HCT116 (cell line): ENCODE measurements around the gene WAPL. TPM values are rescaled to one million over a fixed set of nuclear protein-coding genes. Genes with fewer than 3 reads are reported as not detected.

ENCODE experiments used
- ATAC-seq: fragments of 200-7000 bp; cut with Tn5 transposase; 2 replicates; pipeline ENCODE4 v1.9.1; 2020; ENCODE audit warnings: mild to moderate bottlenecking, moderate library complexity
- BruUV-seq: library from RNA; stranded (reverse); fragments of 400-500 nt; replicated peaks from 2 replicates; lab custom pipeline; 2021; lab: Mats Ljungman, UMichigan
- CTCF ChIA-PET: fragments of 300-600 bp; sonication (Branson Sonifier 250); formaldehyde crosslinking; loops from one replicate; lab custom pipeline; 2021; ENCODE audit warnings: antibody characterized with exemption; lab: Charles Lee
- POLR2A ChIA-PET: fragments of 300-600, 350-600 bp; sonication (Branson Sonifier 250); formaldehyde crosslinking; loops from one replicate; lab custom pipeline; 2021; ENCODE audit warnings: antibody characterized with exemption; lab: Charles Lee
- RAD21 ChIA-PET, 2 experiments: fragments of 300-600 bp; sonication (Branson Sonifier 250); formaldehyde crosslinking; loops; one replicate each; lab custom pipeline; 2023; ENCODE audit warnings: low total read pairs in 2 of 2; ENCODE audit not compliant: uncharacterized antibody in 2 of 2, unreplicated experiment in 2 of 2, low non-redundant PET in 1 of 2; lab: Charles Lee
- DNase-seq: peaks from one replicate; pipeline ENCODE4 v3.0.0-alpha.2; 2010; ENCODE audit warnings: low read depth, low spot score
- H2AFZ ChIP-seq: fragments of 200-600 bp; shearing (Covaris generic), sonication (generic); 2 replicates; pipeline ENCODE4 v1.6.1; 2017; ENCODE audit warnings: low read depth, mixed run types, mixed read lengths, antibody characterized with exemption, low read length; ENCODE audit not compliant: poor library complexity, severe bottlenecking
- H3K27ac ChIP-seq: 2 replicates; pipeline ENCODE4 v1.5.1; 2012; ENCODE audit warnings: low read depth, low read length
- H3K27me3 ChIP-seq: fragments of 200-600 bp; sonication (generic); 2 replicates; pipeline ENCODE4 v1.6.1; 2016; ENCODE audit warnings: mixed run types, low read length, mixed read lengths; ENCODE audit not compliant: insufficient read depth
- H3K36me3 ChIP-seq, 2 experiments: fragments of 200-500 bp in 1 of 2; fragments of 200-600 bp in 1 of 2; sonication (Bioruptor generic) in 1 of 2; sonication (generic) in 1 of 2; 2 replicates each; pipeline versions ENCODE4 v1.5.1 to v1.6.1; 2014 to 2016; ENCODE audit warnings: low read length in 2 of 2, inconsistent platforms in 1 of 2, mixed read lengths in 1 of 2, mixed run types in 1 of 2; ENCODE audit not compliant: insufficient read depth in 2 of 2, control insufficient read depth in 1 of 2
- H3K4me1 ChIP-seq, 2 experiments: fragments of 200-600 bp in 1 of 2; sonication (generic) in 1 of 2; 2 replicates each; pipeline versions ENCODE4 v1.5.1 to v1.6.1; 2012 to 2017; ENCODE audit warnings: low read length in 2 of 2, inconsistent platforms in 1 of 2, mild to moderate bottlenecking in 1 of 2, mixed read lengths in 1 of 2, mixed run types in 1 of 2, moderate library complexity in 1 of 2; ENCODE audit not compliant: insufficient read depth in 2 of 2, control insufficient read depth in 1 of 2
- H3K4me2 ChIP-seq: fragments of 200-600 bp; sonication (generic); 2 replicates; pipeline ENCODE4 v1.6.1; 2017; ENCODE audit warnings: mixed run types, low read length, mixed read lengths
- H3K4me3 ChIP-seq, 2 experiments: fragments of 200-600 bp in 1 of 2; sonication (generic) in 1 of 2; replicated peaks in 1 of 2; 2 replicates each; pipeline ENCODE4 v1.5.1; 2011 to 2016; ENCODE audit warnings: low read length in 2 of 2, control low read depth in 1 of 2, low read depth in 1 of 2, mild to moderate bottlenecking in 1 of 2, mixed read lengths in 1 of 2, mixed run types in 1 of 2
- H3K79me2 ChIP-seq: fragments of 200-600 bp; sonication (generic); 2 replicates; pipeline ENCODE4 v1.6.1; 2017; ENCODE audit warnings: mild to moderate bottlenecking, mixed run types, low read length, moderate library complexity, mixed read lengths; ENCODE audit not compliant: insufficient read depth
- H3K9ac ChIP-seq: fragments of 200-600 bp; sonication (generic); 2 replicates; pipeline ENCODE4 v1.6.1; 2016; ENCODE audit warnings: low read length, mixed read lengths
- H3K9me2 ChIP-seq: fragments of 200-600 bp; sonication (generic), shearing (Covaris generic); 2 replicates; pipeline ENCODE4 v1.6.1; 2017; ENCODE audit warnings: mixed run types, mild to moderate bottlenecking, moderate library complexity; ENCODE audit not compliant: insufficient read depth
- H3K9me3 ChIP-seq, 2 experiments: fragments of 200-500 bp in 1 of 2; fragments of 200-600 bp in 1 of 2; sonication (Bioruptor generic) in 1 of 2; sonication (generic) in 1 of 2; 2 replicates each; pipeline ENCODE4 v1.6.1; 2014 to 2017; ENCODE audit warnings: low read length in 2 of 2, mixed read lengths in 2 of 2, inconsistent platforms in 1 of 2, low read depth in 1 of 2, mild to moderate bottlenecking in 1 of 2, mixed run types in 1 of 2, moderate library complexity in 1 of 2; ENCODE audit not compliant: control insufficient read depth in 1 of 2, insufficient read depth in 1 of 2
- H4K20me1 ChIP-seq: fragments of 200-600 bp; sonication (generic), shearing (Covaris generic); 2 replicates; pipeline ENCODE4 v1.6.1; 2017; ENCODE audit warnings: mixed run types, mild to moderate bottlenecking, moderate library complexity; ENCODE audit not compliant: insufficient read depth
- CBX3 ChIP-seq: IDR thresholded peaks from 2 replicates; pipeline ENCODE4 v1.6.1; 2012; ENCODE audit warnings: low read depth
- ELF1 ChIP-seq: IDR thresholded peaks from 2 replicates; pipeline ENCODE4 v1.6.1; 2012; ENCODE audit warnings: low read depth, borderline replicate concordance
- EZH2phosphoT487 ChIP-seq: fragments of 200-600 bp; IDR thresholded peaks from 2 replicates; pipeline ENCODE4 v1.6.1; 2018; ENCODE audit warnings: antibody characterized with exemption, borderline replicate concordance
- POLR2AphosphoS5 ChIP-seq: IDR thresholded peaks from 2 replicates; pipeline ENCODE4 v1.6.1; 2011; ENCODE audit warnings: mild to moderate bottlenecking, low read depth, low read length, moderate library complexity
- RAD21 ChIP-seq: IDR thresholded peaks from 2 replicates; pipeline ENCODE4 v1.6.1; 2012; ENCODE audit warnings: low read depth, mild to moderate bottlenecking
- REST ChIP-seq: IDR thresholded peaks from 2 replicates; pipeline ENCODE4 v1.6.1; 2012; ENCODE audit warnings: low read depth
- SP1 ChIP-seq: IDR thresholded peaks from 2 replicates; pipeline ENCODE4 v1.6.1; 2012; ENCODE audit warnings: low read depth
- YY1 ChIP-seq: IDR thresholded peaks from 2 replicates; pipeline ENCODE4 v1.6.1; 2011; ENCODE audit warnings: low read length, low read depth, moderate library complexity, mild to moderate bottlenecking; ENCODE audit not compliant: insufficient replicate concordance; ENCODE audit errors: extremely low read depth
- intact Hi-C: fragments of 100-400 bp; cut with micrococcal nuclease; formaldehyde crosslinking; loops from 2 replicates; pipeline ENCODE4 v1.10.0; 2022
- total RNA-seq: library from RNA; stranded (reverse); gene quantifications from one replicate; pipeline ENCODE4 v1.2.1, GENCODE V29; 2021; ENCODE audit not compliant: unreplicated experiment
- TF ChIP-seq, protein P1 (sequence below): IDR thresholded peaks from 2 replicates; pipeline ENCODE4 v1.6.1; 2012

Gene WAPL
- total RNA-seq, 1 experiment from 2014 or later, result 37.5 TPM

GRCh38 chr10:86489960-86490612, 31.5 kb downstream of the WAPL start:
- DNase-seq (no peak), ATAC-seq (no peak)
- no TSS peak for BruUV-seq
- CTCF ChIA-PET, result no interaction called here
- TF ChIP-seq ELF1 (no peak), YY1 (no peak), EZH2phosphoT487 (no peak), REST (no peak), RAD21 (no peak), POLR2AphosphoS5 (no peak), CBX3 (no peak), SP1 (no peak)
- TF ChIP-seq, protein P1, sequence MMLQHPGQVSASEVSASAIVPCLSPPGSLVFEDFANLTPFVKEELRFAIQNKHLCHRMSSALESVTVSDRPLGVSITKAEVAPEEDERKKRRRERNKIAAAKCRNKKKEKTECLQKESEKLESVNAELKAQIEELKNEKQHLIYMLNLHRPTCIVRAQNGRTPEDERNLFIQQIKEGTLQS, result no peak
- H2AFZ ChIP-seq, result no peak overlapping the region
- H4K20me1 ChIP-seq, result peaks cover 14% of the 10 kb centered on the region; the same call in 1 of the 2 replicates
- no peaks in the 10 kb centered on the region for H3K4me1 ChIP-seq
- intact Hi-C loops, result no loop called here
- H3K9me3 ChIP-seq, result no peaks in the 10 kb centered on the region
- H3K36me3 ChIP-seq, result peaks cover 6 to 7% of the 10 kb centered on the region in 2 experiments; a peak in 2 of 4 replicates
- no peak overlapping the region for H3K4me2 ChIP-seq
- H3K4me3 ChIP-seq, result no peak overlapping the region
- no peak overlapping the region for H3K9ac ChIP-seq
- peaks cover 92% of the 10 kb centered on the region for H3K79me2 ChIP-seq
- no peaks in the 10 kb centered on the region for H3K27me3 ChIP-seq
- no peak overlapping the region for H3K27ac ChIP-seq
- POLR2A ChIA-PET, result no interaction called here
- H3K9me2 ChIP-seq, result no peaks in the 10 kb centered on the region
- RAD21 ChIA-PET, result no interaction called here
